Nephron progenitor cell (in vitro differentiated cells): Measurements from ENCODE around the gene BGN.
A peak's percentile ranks its signal among the peaks of the same experiment; 100 is the strongest.

ENCODE experiments used
- DNase-seq: peaks from one replicate; pipeline ENCODE4 v3.0.0; 2021
- H3K27ac Mint-ChIP-seq: 2 replicates; pipeline ENCODE4 v1.8.0; 2021; ENCODE audit warnings: mild to moderate bottlenecking, moderate library complexity, mixed read lengths
- H3K27me3 Mint-ChIP-seq: 2 replicates; pipeline ENCODE4 v1.8.0; 2021; ENCODE audit warnings: mild to moderate bottlenecking, low read depth, mixed read lengths; ENCODE audit not compliant: poor library complexity
- H3K36me3 Mint-ChIP-seq: 2 replicates; pipeline ENCODE4 v1.8.0; 2021; ENCODE audit warnings: low read depth, mixed read lengths
- H3K4me1 Mint-ChIP-seq: 2 replicates; pipeline ENCODE4 v1.8.0; 2021; ENCODE audit warnings: mixed read lengths
- H3K4me3 Mint-ChIP-seq: 2 replicates; pipeline ENCODE4 v1.8.0; 2021; ENCODE audit warnings: mild to moderate bottlenecking, moderate library complexity, mixed read lengths
- H3K9me3 Mint-ChIP-seq: 2 replicates; pipeline ENCODE4 v1.8.0; 2021; ENCODE audit warnings: mild to moderate bottlenecking, moderate library complexity, mixed read lengths
- CTCF ChIP-seq: fragments of 200-600 bp; sonication (generic); IDR thresholded peaks from 2 replicates; pipeline ENCODE4 v1.5.0; 2021; ENCODE audit warnings: antibody characterized with exemption

Gene BGN

DNA sequence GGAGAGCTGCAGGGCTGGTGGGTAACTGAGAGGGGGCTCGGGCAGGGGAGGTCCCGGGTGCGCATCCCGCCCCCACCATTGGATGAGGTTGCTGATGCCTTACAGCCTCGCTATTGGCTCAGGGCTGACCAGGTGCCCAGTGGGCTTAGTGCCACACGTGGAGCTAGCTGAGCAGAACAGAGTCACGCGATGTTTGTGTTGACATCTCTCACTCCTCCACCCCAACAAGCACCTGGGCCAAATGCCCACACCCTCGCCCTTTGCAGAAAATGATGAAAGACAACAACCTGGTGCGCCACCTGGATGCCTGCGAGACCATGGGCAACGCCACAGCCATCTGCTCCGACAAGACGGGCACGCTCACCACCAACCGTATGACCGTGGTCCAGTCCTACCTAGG lies 54.5 kb downstream of the BGN start:
- Mint-ChIP-seq H3K27me3 (peaks cover 21% of the 10 kb centered on the region), H3K4me3 (no peak overlapping the region), H3K4me1 (no peaks in the 10 kb centered on the region), H3K27ac (no peak overlapping the region), H3K36me3 (no peaks in the 10 kb centered on the region), H3K9me3 (peaks cover 61% of the 10 kb centered on the region)
- TF ChIP-seq CTCF: no peak
- DNase-seq: no peak

DNA sequence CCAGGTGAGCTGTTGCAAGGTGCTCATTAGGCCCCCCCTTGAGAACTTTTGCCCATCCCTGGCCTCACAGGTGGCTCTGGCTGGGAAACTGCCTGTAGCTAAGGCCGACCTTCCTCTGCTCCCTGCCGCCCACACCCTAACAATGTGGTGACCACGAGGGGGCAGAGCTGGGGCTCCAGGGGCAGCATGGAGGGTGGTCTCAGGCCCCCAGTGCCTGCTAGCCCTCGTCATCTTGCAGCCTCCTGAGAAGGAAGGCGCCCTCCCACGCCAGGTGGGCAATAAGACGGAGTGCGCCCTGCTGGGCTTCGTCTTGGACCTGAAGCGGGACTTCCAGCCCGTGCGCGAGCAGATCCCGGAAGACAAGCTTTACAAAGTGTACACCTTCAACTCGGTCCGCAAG lies 55.0 kb downstream of the BGN start:
- Mint-ChIP-seq H3K4me3 (no peak overlapping the region), H3K4me1 (no peaks in the 10 kb centered on the region), H3K27ac (no peak overlapping the region), H3K27me3 (peaks cover 18% of the 10 kb centered on the region), H3K9me3 (peaks cover 58% of the 10 kb centered on the region), H3K36me3 (no peaks in the 10 kb centered on the region)
- no peak for TF ChIP-seq CTCF
- DNase-seq: no peak

DNA sequence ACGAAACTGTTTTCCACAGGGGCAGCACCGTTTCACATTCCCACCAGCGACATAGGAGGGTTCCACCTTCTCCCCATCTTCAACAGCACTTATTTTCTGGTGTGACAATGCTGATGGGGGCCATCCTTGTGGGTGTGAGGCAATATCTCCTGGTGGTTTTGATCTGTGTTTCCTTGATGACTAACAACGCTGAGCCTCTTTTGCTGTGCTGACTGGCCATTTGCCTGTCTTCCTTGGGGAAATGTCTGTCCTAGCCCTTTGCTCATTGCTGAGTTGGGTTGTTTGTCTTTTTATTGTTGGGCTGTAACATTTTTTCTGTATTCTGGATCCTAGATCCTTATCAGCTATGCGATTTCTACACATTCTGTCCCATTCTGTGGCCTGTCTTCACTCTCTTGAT lies 56.4 kb downstream of the BGN start:
- H3K4me1 Mint-ChIP-seq: peaks cover 4% of the 10 kb centered on the region
- H3K9me3 Mint-ChIP-seq: peaks cover 62% of the 10 kb centered on the region
- TF ChIP-seq CTCF: no peak
- DNase-seq: no peak
- H3K27ac Mint-ChIP-seq: no peak overlapping the region
- H3K27me3 Mint-ChIP-seq: peaks cover 18% of the 10 kb centered on the region
- no peaks in the 10 kb centered on the region for H3K36me3 Mint-ChIP-seq
- H3K4me3 Mint-ChIP-seq: no peak overlapping the region

GRCh38 chrX:153554519-153555167 lies 59.9 kb downstream of the BGN start:
- TF ChIP-seq CTCF: peak; percentile 55
- Mint-ChIP-seq H3K4me1 (peaks cover 4% of the 10 kb centered on the region), H3K27ac (no peak overlapping the region), H3K9me3 (peaks cover 62% of the 10 kb centered on the region), H3K4me3 (no peak overlapping the region), H3K36me3 (no peaks in the 10 kb centered on the region), H3K27me3 (peaks cover 15% of the 10 kb centered on the region)
- peak; percentile 71 for DNase-seq

GRCh38 chrX:153556767-153557166 lies 62.0 kb downstream of the BGN start:
- DNase-seq: no peak
- Mint-ChIP-seq H3K27ac (no peak overlapping the region), H3K27me3 (peaks cover 9% of the 10 kb centered on the region), H3K4me1 (peaks cover 4% of the 10 kb centered on the region), H3K4me3 (no peak overlapping the region), H3K9me3 (peaks cover 59% of the 10 kb centered on the region), H3K36me3 (no peaks in the 10 kb centered on the region)
- no peak for TF ChIP-seq CTCF

DNA sequence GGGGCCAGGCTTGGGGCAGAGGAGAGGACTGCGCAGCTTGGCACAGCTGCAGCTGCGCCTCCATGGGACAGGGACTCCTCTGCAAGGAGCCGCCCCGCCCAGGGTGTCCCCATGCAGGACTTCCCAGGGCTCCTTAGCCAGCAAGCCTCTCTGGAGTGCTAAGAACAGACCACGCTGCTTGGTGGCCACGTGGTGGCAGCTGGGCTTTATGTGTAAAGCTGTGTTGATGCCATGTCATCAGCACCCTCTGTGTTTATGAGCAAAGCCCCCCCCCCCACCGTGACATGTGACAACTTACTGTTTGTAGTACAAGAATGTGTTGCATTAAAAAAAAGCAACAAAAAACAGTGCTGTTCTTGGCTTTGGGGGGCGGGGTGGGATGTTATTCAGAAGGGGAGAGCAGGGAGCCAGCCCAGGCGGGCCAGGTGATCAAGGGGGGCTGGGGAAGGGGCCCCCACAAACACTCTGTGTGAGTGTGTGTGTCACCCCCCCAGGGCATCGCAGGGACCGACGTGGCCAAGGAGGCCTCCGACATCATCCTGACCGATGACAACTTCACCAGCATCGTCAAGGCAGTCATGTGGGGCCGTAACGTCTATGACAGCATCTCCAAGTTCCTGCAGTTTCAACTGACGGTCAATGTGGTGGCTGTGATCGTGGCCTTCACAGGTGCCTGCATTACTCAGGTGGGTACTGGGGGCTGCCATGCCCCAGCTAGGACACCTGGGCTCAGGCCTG lies 63.0 kb downstream of the BGN start:
- DNase-seq: no peak
- Mint-ChIP-seq H3K27me3 (peaks cover 4% of the 10 kb centered on the region), H3K4me3 (no peak overlapping the region), H3K27ac (no peak overlapping the region), H3K9me3 (peaks cover 55% of the 10 kb centered on the region), H3K4me1 (peaks cover 4% of the 10 kb centered on the region), H3K36me3 (no peaks in the 10 kb centered on the region)
- no peak for TF ChIP-seq CTCF
